ENCODE results near the gene UBR2. TPM values are rescaled to one million over a fixed set of nuclear protein-coding genes. Genes with fewer than 3 reads are reported as not detected.

Gene UBR2
- total and polyA plus RNA-seq, 2 of the 4 experiments (the other 2 are of a cell fraction) = 7.7 to 32.3 TPM

GRCh38 chr6:42693725-42694323, 130.0 kb downstream of the UBR2 start:
- Histone ChIP-seq H4K5ac (ENCODE audit: low read depth, low read length) (no peak overlapping the region), H3K79me1 (ENCODE audit: low read depth in 1 of 2, low read length in 2 of 2) (peaks cover 3 to 15% of the 10 kb centered on the region in 2 experiments; a peak in 2 of 4 replicates), H2BK20ac (ENCODE audit: low read depth, low read length) (no peak overlapping the region), H3K9me3 (ENCODE audit: control insufficient read depth, insufficient read depth, low read length) (no peaks in the 10 kb centered on the region), H3K27ac (ENCODE audit: insufficient read depth, low read length) (no peak overlapping the region), H2AFZ (replicated peaks; ENCODE audit: low read length, poor library complexity) (no peak overlapping the region), H3K4ac (ENCODE audit: low read depth, low read length) (peak overlapping the region; percentile 56), H4K20me1 (ENCODE audit: insufficient read depth, low read length) (no peaks in the 10 kb centered on the region; the same call in 1 of the 2 replicates), H2BK15ac (ENCODE audit: low read depth, low read length) (no peak overlapping the region), H4K8ac (ENCODE audit: low read depth in 2 of 2, low read length in 2 of 2) (peak overlapping the region in 1 of 2 experiments; percentile 35; a peak in 1 of 4 replicates), H4K91ac (ENCODE audit: insufficient read depth, low read depth, low read length) (0 out of 2 replicates have a peak overlapping the region, but pooled peaks have one; percentile 12), H3K9ac (ENCODE audit: low read depth, low read length) (no peak overlapping the region), H3K27me3 (ENCODE audit: control insufficient read depth, insufficient read depth, low read length) (no peaks in the 10 kb centered on the region), H2BK5ac (ENCODE audit: low read depth, low read length, poor library complexity, severe bottlenecking) (no peak overlapping the region), H3K4me1 (ENCODE audit: control insufficient read depth, insufficient read depth, low read length) (peaks cover 18% of the 10 kb centered on the region), H3K14ac (replicated peaks; ENCODE audit: low read depth, low read length) (peak overlapping the region; percentile 10; the same call in 1 of the 2 replicates), H3K23ac (ENCODE audit: low read depth, low read length) (no peak overlapping the region; the same call in 1 of the 2 replicates), H2AK5ac (ENCODE audit: low read depth, low read length) (peak overlapping the region; percentile 7; the same call in 1 of the 2 replicates), H3K36me3 (ENCODE audit: control insufficient read depth, insufficient read depth, low read length) (peaks cover 22% of the 10 kb centered on the region), H2AK9ac (replicated peaks; ENCODE audit: low read depth, low read length, poor library complexity) (no peak overlapping the region), H3K4me3 (ENCODE audit: insufficient read depth, low read depth, low read length) (no peak overlapping the region), H2BK120ac (ENCODE audit: low read depth, low read length) (no peak overlapping the region), H3K56ac (ENCODE audit: extremely low read depth, insufficient read depth, low read length) (no peak overlapping the region), H3K4me2 (ENCODE audit: low read depth, low read length) (no peak overlapping the region), H3K18ac (ENCODE audit: low read depth, low read length) (no peak overlapping the region), H3K9me1 (ENCODE audit: insufficient read depth, low read length) (peaks cover 15% of the 10 kb centered on the region)
- POLR2A ChIA-PET (ENCODE audit: unreplicated experiment) = no interaction called here
- TF ChIP-seq NFE2L2 (IDR thresholded peaks at IDR 0.05; ENCODE audit: low read depth, low read length) (no peak), CHD1 (IDR thresholded peaks at IDR 0.05; ENCODE audit: low read depth, low read length) (no peak), POLR2A (IDR thresholded peaks at IDR 0.05; ENCODE audit: low read depth, low read length) (no peak), MAZ (IDR thresholded peaks at IDR 0.05; ENCODE audit: borderline replicate concordance, low read depth, low read length) (no peak), MXI1 (IDR thresholded peaks at IDR 0.05; ENCODE audit: borderline replicate concordance, low read depth, low read length) (no peak), MAFK (IDR thresholded peaks at IDR 0.05; ENCODE audit: low read depth, low read length) (no peak), BHLHE40 (IDR thresholded peaks at IDR 0.05; ENCODE audit: low read depth, low read length) (no peak), RFX5 (IDR thresholded peaks at IDR 0.05; ENCODE audit: low read depth, low read length) (no peak), RCOR1 (IDR thresholded peaks at IDR 0.05; ENCODE audit: insufficient replicate concordance, low read length) (no peak), RAD21 (IDR thresholded peaks at IDR 0.05; ENCODE audit: low read length) (no peak), FOS (IDR thresholded peaks at IDR 0.05; ENCODE audit: low read depth, low read length) (no peak), CEBPB (IDR thresholded peaks at IDR 0.05; ENCODE audit: low read depth, low read length) (no peak), SMC3 (IDR thresholded peaks at IDR 0.05; ENCODE audit: low read depth, low read length) (no peak)
- TF ChIP-seq, protein P1, sequence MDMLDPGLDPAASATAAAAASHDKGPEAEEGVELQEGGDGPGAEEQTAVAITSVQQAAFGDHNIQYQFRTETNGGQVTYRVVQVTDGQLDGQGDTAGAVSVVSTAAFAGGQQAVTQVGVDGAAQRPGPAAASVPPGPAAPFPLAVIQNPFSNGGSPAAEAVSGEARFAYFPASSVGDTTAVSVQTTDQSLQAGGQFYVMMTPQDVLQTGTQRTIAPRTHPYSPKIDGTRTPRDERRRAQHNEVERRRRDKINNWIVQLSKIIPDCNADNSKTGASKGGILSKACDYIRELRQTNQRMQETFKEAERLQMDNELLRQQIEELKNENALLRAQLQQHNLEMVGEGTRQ (IDR thresholded peaks at IDR 0.05; ENCODE audit: low read depth, low read length) = no peak
- TF ChIP-seq, protein P2, sequence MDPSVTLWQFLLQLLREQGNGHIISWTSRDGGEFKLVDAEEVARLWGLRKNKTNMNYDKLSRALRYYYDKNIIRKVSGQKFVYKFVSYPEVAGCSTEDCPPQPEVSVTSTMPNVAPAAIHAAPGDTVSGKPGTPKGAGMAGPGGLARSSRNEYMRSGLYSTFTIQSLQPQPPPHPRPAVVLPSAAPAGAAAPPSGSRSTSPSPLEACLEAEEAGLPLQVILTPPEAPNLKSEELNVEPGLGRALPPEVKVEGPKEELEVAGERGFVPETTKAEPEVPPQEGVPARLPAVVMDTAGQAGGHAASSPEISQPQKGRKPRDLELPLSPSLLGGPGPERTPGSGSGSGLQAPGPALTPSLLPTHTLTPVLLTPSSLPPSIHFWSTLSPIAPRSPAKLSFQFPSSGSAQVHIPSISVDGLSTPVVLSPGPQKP (IDR thresholded peaks at IDR 0.05; ENCODE audit: borderline replicate concordance, low read depth, low read length) = no peak
- TF ChIP-seq, protein P3, sequence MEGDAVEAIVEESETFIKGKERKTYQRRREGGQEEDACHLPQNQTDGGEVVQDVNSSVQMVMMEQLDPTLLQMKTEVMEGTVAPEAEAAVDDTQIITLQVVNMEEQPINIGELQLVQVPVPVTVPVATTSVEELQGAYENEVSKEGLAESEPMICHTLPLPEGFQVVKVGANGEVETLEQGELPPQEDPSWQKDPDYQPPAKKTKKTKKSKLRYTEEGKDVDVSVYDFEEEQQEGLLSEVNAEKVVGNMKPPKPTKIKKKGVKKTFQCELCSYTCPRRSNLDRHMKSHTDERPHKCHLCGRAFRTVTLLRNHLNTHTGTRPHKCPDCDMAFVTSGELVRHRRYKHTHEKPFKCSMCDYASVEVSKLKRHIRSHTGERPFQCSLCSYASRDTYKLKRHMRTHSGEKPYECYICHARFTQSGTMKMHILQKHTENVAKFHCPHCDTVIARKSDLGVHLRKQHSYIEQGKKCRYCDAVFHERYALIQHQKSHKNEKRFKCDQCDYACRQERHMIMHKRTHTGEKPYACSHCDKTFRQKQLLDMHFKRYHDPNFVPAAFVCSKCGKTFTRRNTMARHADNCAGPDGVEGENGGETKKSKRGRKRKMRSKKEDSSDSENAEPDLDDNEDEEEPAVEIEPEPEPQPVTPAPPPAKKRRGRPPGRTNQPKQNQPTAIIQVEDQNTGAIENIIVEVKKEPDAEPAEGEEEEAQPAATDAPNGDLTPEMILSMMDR (conservative IDR thresholded peaks at IDR 0.05; ENCODE audit: low read depth, low read length) = no peak
- DNase-seq = no peak
- WGBS, 2 experiments (ENCODE audit: extremely low coverage in 2 of 2, insufficient read length in 1 of 2) = no CpG with 5 or more reads among the region's 2 CpGs
- in situ Hi-C loops (cut with MboI; ENCODE audit: low sequenced_read_pairs) = no loop called here
- CTCF ChIA-PET = no interaction called here
- BruUV-seq (replicated peaks) = no TSS peak
- intact Hi-C loops (cut with micrococcal nuclease) = loop anchor here (2.0 kb wide), 1 partner anchor 183 kb away; no protein-coding TSS in a partner anchor
- ATAC-seq (ENCODE audit: low read depth) = no peak
- dilution Hi-C loops (cut with HindIII; ENCODE audit: low sequenced_read_pairs, unreplicated experiment) = no loop called here
